AG04449 (cell line): Measurements from ENCODE around the gene MIER2.
"Not testable (repeated sequence)": the region's sequence is repeated elsewhere in the genome, so short reads cannot be mapped to it uniquely, and the experiment has no call there.

Experiments used
- CTCF ChIA-PET: fragments of 350-600 bp; formaldehyde crosslinking; extraction: SDS; loops from one replicate; lab custom pipeline; 2021; ENCODE audit warnings: antibody characterized with exemption; lab: Yijun Ruan, JAX
- POLR2A ChIA-PET: fragments of 400-600, 350-600 bp; formaldehyde crosslinking; extraction: SDS; loops from one replicate; lab custom pipeline; 2020; ENCODE audit warnings: antibody characterized with exemption, inconsistent platforms; lab: Yijun Ruan, JAX
- DNase-seq: peaks from one replicate; pipeline ENCODE4 v3.0.0-alpha.2; 2010; ENCODE audit warnings: low read depth, low spot score
- H3K4me3 ChIP-seq: 2 replicates; pipeline ENCODE4 v1.5.1; 2011; ENCODE audit warnings: low read depth, mild to moderate bottlenecking, control low read depth, low read length
- CTCF ChIP-seq: IDR thresholded peaks from one replicate; pipeline ENCODE4 v1.5.1; 2011; ENCODE audit warnings: mild to moderate bottlenecking, moderate library complexity, low read length, control low read depth, inconsistent platforms; ENCODE audit not compliant: insufficient read depth; ENCODE audit errors: missing control alignments

The MIER2 gene

GRCh38 chr19:389935-390289, 45.3 kb upstream of the MIER2 start:
- no peak for DNase-seq
- ChIA-PET CTCF (no interaction called here), POLR2A (no interaction called here)
- no peak for TF ChIP-seq CTCF
- H3K4me3 ChIP-seq, result no peak overlapping the region

- no peak for DNase-seq
- no peak for TF ChIP-seq CTCF
- POLR2A ChIA-PET, result no interaction called here
- CTCF ChIA-PET, result no interaction called here
- no peak overlapping the region for H3K4me3 ChIP-seq
These were observed 44.8 kb upstream of the MIER2 start for GRCh38 chr19:389255-389934.

GRCh38 chr19:388691-389090, 44.1 kb upstream of the MIER2 start:
- DNase-seq, result no peak
- no peak overlapping the region for H3K4me3 ChIP-seq
- CTCF ChIA-PET, result interaction anchor here (1.2 kb wide), 1 partner anchor 33 kb away, joined by 3 read pairs; no protein-coding TSS in a partner anchor
- POLR2A ChIA-PET, result no interaction called here
- TF ChIP-seq CTCF, result no peak

GRCh38 chr19:387777-388176, 43.2 kb upstream of the MIER2 start:
- ChIA-PET POLR2A (no interaction called here), CTCF (interaction anchor here (1.2 kb wide), 1 partner anchor 34 kb away, joined by 3 read pairs; no protein-coding TSS in a partner anchor)
- TF ChIP-seq CTCF, result no peak
- H3K4me3 ChIP-seq, result no peak overlapping the region
- no peak for DNase-seq

GRCh38 chr19:386632-387301, 42.2 kb upstream of the MIER2 start:
- POLR2A ChIA-PET, H3K4me3 ChIP-seq, CTCF ChIA-PET, DNase-seq: not testable (repeated sequence)

GRCh38 chr19:386189-386588, 41.6 kb upstream of the MIER2 start:
- H3K4me3 ChIP-seq, CTCF ChIA-PET: not testable (repeated sequence)

GRCh38 chr19:384799-385169, 40.2 kb upstream of the MIER2 start:
- ChIA-PET POLR2A (no interaction called here), CTCF (interaction anchor here (1.6 kb wide), 1 partner anchor 122 kb away, joined by 6 read pairs; the partner anchor contains the start of gene TPGS1)
- no peak overlapping the region for H3K4me3 ChIP-seq
- TF ChIP-seq CTCF, result no peak
- DNase-seq, result no peak

More at GRCh38 chr19:386189-386588, 41.6 kb upstream of the MIER2 start:
- POLR2A ChIA-PET, DNase-seq: not testable (repeated sequence)
